Stimulated activated naive CD4-positive, alpha-beta T cell (primary cell): ENCODE measurements around the gene SETD1B.

ENCODE experiments used
- DNase-seq, 6 experiments: peaks; one replicate each; lab custom pipeline; 2025; lab: John Stamatoyannopoulos, UW

SETD1B gene

GRCh38 chr12:121807642-121808347, 4.0 kb downstream of the SETD1B start:
- DNase-seq = no peak

GRCh38 chr12:121808623-121809022, 4.8 kb downstream of the SETD1B start:
- DNase-seq = no peak

- no peak for DNase-seq
Observed at GRCh38 chr12:121809712-121810116, 5.9 kb downstream of the SETD1B start.

- DNase-seq = no peak
Observed at GRCh38 chr12:121810234-121810817, 6.5 kb downstream of the SETD1B start.

- DNase-seq = no peak
Observed at GRCh38 chr12:121810833-121811433, 7.1 kb downstream of the SETD1B start.

GRCh38 chr12:121811434-121812319, 7.9 kb downstream of the SETD1B start:
- peak; percentile 45 to 83 (median 62) for DNase-seq

- no peak for DNase-seq
Observed at GRCh38 chr12:121812320-121812871, 8.6 kb downstream of the SETD1B start.

- no peak for DNase-seq
Observed at GRCh38 chr12:121812921-121813896, 9.4 kb downstream of the SETD1B start.

- DNase-seq = no peak
Observed at GRCh38 chr12:121813951-121814350, 10.1 kb downstream of the SETD1B start.

GRCh38 chr12:121814429-121815119, 10.8 kb downstream of the SETD1B start:
- DNase-seq = no peak

GRCh38 chr12:121815263-121815662, 11.5 kb downstream of the SETD1B start:
- no peak for DNase-seq

GRCh38 chr12:121816925-121817647, 13.3 kb downstream of the SETD1B start:
- DNase-seq = no peak

- no peak for DNase-seq
Observed at GRCh38 chr12:121817648-121818043, 13.8 kb downstream of the SETD1B start.

- DNase-seq = no peak
Observed at GRCh38 chr12:121819212-121819949, 15.6 kb downstream of the SETD1B start.

- DNase-seq = no peak
Observed at GRCh38 chr12:121820056-121820455, 16.2 kb downstream of the SETD1B start.

- DNase-seq = no peak
Observed at GRCh38 chr12:121822393-121823100, 18.7 kb downstream of the SETD1B start.

GRCh38 chr12:121823101-121823726, 19.4 kb downstream of the SETD1B start:
- no peak for DNase-seq

GRCh38 chr12:121823727-121824115, 19.9 kb downstream of the SETD1B start:
- no peak for DNase-seq
